Measurements from ENCODE around the gene HMMR.
"Not testable (repeated sequence)": the region's sequence is repeated elsewhere in the genome, so short reads cannot be mapped to it uniquely, and the experiment has no call there.

Gene HMMR, protein sequence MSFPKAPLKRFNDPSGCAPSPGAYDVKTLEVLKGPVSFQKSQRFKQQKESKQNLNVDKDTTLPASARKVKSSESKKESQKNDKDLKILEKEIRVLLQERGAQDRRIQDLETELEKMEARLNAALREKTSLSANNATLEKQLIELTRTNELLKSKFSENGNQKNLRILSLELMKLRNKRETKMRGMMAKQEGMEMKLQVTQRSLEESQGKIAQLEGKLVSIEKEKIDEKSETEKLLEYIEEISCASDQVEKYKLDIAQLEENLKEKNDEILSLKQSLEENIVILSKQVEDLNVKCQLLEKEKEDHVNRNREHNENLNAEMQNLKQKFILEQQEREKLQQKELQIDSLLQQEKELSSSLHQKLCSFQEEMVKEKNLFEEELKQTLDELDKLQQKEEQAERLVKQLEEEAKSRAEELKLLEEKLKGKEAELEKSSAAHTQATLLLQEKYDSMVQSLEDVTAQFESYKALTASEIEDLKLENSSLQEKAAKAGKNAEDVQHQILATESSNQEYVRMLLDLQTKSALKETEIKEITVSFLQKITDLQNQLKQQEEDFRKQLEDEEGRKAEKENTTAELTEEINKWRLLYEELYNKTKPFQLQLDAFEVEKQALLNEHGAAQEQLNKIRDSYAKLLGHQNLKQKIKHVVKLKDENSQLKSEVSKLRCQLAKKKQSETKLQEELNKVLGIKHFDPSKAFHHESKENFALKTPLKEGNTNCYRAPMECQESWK

DNA sequence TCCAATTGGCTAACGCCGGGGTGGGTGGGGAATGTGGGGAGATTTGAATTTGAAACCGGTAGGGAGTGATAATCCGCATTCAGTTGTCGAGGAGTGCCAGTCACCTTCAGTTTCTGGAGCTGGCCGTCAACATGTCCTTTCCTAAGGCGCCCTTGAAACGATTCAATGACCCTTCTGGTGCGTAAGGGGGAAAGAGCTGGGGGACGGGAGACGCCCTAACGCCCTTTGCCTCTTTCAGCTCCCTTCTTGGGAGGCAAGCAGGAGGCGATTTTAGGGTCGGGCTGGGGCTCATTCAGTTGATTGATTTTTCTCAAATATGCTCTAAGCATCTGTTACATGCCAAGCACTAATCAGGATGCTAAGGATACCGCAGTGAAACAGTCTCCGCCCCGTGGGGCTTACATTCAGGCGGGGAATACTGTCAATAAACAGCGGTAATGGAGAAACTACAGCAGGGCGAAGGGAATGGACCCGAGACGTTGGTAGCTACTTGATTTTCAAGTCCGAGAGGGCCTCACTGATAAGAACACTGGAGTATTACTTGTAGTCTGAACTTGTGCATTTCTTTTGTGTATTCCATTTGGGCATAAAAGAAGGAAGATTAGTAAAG lies at the start of gene HMMR:
Gene HMMR, plus strand, starts transcription at position 71 of the 610 bp plus-strand sequence. Its CDS starts 61 bp downstream, at position 132.
- peak in 1 of 2 experiments; percentile 26 for DNase-seq

DNA sequence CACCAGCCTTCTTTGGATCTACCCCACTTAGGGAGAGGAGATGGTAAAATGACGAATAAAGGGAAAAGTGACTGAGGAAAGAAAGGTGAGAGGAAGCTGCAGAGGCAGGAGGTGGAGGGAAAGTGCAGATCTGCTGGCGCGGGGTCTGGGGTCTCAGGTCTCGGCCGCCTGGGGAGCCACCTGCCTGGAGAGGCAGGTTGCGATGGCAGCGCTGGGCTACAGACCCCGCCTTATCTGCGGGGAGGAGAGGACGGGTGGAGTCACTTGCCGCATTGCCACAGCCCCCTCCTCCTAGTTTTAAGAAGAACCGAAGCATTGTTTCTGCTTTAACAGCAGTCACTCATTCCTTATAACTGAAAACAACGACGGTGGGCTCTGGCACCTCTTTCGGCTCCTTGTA lies 44.8 kb upstream of the HMMR start:
- not testable (repeated sequence) for DNase-seq

DNA sequence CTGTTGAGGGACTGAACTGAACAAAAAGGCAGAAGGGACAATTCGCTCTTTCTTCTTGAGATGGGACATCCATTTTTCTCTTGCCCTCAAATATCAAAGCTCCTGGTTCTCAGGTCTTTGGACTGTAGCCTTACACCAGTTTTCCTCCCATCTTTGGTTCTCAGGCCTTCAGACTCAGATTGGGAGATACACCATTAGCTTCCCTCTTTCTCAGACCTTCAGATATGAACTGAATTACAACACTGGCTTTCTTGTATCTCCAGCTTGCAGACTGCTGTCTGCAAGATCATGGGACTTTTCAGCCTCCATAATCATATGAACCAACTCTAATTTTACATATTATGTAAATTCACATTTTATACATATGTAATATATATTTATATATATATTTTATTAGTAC lies 35.6 kb upstream of the HMMR start:
- no peak for DNase-seq

DNA sequence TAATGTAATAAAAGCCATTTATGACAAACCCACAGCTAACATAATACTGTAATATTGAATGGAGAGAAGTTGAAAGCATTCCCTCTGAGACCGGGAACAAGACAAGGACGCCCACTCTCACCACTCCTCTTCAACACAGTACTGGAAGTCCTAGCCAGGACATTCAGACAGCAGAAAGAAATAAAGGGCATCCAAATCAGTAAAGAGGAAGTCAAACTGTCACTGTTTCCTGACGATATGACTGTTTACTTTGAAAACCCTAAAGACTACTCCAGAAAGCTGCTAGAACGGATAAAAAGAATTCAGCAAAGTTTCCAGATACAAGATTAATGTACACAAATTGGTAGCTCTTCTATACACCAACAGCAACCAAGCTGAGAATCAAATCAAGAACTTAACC lies 34.3 kb upstream of the HMMR start:
- DNase-seq, result not testable (repeated sequence)

DNA sequence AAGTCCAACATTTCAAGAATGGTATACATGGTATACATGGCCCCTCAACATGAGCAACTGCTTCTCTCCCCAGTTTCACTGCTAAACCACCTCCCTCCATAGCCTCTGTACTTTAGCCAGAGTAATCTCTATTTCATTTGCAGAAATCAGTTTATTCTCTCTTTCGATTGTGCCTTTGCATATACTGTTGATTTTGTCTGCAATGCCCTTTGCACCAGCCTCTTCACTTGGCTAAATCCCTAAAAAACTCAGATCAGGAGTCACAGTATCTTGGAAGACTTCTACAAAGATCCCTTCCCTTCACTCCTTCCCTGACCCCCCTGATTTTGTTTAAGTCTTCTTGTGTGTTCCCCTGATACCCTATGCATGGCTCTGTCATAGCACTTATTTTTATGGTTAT lies 27.9 kb upstream of the HMMR start:
- no peak for DNase-seq

DNA sequence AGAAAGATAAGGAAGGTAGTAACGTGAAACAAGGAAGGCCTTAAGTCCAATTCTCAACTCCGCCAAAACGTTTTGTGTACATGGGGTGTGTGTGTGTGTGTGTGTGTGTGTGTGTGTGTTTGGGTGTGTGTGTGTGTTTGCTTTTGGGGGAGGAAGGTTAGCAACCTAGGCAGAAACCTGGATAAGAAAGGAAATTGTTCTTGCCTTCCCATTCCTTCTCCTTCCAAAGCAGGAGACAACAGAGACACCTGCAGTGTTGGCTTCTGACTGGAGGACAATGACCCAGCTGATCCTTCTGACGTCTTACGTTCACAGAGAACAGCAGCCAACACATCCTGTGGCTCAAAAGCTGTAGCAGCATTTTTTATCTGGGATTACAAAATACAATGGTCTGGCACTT lies 27.2 kb upstream of the HMMR start:
- no peak for DNase-seq

DNA sequence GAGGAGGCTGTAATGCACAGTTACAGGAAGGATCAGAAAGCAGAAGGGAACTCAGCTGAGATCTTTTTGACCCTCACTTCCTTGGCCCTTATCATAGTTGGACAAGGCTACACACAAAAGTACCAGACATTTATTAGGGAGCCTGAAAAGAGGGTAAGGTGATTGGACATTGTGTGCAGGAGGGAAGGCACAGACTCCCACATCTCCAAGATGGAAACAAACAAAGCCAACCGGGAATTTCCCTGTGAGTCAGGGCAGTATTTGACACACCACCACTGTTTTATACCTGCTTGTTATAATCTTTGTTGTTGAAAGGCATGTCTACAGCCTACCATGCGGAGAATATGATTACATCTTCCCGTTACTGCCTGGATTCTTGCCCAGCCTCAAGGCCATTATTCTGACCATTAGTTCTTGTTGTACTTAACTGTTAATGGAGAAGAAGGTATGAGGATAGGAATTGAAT lies 26.0 kb upstream of the HMMR start:
- DNase-seq, result no peak

DNA sequence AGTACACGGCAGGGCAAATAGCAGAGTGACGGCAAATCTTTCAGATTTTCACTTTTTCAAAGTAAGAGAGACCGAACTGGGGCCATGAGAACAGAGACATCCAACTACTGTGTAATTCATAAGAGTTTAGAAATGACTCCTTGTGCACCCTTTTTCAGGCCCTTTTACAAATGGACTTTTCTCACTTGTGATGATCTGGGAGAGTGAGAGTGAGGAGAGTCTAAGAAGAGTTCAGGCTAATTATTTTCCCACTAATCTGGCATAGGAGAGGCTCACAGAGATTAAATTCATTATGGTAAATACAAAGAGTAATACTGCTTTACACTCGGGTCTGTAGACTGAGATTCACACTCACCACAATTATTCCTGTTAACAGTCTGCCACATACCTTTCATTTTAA lies 23.9 kb upstream of the HMMR start:
- no peak for DNase-seq

DNA sequence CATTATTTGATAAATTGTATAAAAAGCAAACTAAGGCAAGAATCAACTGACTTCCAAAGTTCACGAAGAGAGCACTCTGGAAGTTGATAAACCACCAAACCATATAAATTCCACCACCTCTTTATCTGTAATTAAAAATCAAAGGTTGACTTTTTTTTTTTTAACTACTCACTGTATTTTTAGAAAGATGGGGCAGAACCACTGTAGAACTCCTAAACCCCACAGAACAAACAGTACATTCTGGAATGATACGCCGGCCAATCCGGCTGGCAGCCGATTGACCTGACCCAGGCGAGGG lies 23.5 kb upstream of the HMMR start:
- DNase-seq, result no peak

DNA sequence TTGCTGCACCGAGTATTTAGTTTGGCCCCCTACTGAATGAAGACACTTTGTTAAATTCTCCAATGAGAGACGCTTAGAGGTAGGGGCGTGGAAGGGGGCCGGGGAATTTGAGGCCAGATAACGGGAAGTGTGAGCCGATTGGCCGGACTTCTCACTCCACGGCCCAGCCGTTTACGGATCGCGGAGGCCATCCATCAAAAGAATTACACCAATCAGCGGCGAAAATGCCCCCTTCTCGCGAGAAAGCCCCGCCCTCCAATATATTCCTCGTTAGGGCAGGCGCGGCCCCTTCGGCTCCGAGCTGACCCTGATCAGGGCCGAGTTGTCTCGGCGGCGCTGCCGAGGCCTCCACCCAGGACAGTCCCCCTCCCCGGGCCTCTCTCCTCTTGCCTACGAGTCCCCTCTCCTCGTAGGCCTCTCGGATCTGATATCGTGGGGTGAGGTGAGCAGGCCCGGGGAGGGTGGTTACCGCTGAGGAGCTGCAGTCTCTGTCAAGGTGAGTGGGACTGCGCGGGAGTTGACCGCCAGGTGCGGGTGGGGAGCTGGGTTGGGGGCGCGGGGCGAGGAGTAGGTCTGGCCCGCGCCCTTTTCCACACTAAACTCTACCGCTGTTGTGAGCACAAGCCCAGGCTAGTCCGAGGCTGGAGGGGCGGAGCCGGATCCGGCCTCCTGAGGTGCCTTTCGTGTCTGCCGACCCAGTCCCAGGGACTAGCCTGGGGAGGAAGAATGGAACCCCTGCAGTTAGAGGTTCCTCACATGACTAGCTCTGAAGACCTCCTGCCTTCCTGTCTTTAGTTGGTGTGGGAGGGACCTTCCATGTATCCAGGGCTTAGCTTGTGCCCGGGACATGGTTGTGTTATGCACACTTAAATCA lies 22.9 kb upstream of the HMMR start, which contains the start of gene CCNG1:
Gene CCNG1, plus strand, starts transcription at position 287 of the 874 bp plus-strand sequence. CDS start 1,662 bp downstream, outside the sequence.
- peak; percentile 86 to 91 for DNase-seq

DNA sequence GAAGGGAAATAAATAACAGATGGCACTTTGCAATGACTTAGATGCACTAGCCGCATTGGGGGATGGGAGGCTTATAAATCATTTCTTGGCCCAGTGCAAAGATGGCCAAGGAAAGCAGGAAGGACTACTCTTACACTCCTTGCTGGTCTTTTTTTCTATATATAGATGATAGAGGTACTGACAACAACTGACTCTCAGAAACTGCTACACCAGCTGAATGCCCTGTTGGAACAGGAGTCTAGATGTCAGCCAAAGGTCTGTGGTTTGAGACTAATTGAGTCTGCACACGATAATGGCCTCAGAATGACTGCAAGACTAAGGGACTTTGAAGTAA lies 21.4 kb upstream of the HMMR start:
- DNase-seq, result no peak

DNA sequence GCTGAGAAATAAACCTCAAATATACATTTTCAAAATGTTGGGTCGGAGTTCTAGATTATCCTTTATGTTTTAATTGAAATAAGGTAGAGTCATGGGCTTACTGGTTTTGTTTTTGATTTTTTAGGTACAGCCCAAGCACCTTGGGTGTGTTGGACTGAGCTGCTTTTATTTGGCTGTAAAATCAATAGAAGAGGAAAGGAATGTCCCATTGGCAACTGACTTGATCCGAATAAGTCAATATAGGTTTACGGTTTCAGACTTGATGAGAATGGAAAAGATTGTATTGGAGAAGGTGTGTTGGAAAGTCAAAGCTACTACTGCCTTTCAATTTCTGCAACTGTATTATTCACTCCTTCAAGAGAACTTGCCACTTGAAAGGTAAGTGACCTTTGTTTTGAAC lies 19.5 kb upstream of the HMMR start:
- no peak for DNase-seq

DNA sequence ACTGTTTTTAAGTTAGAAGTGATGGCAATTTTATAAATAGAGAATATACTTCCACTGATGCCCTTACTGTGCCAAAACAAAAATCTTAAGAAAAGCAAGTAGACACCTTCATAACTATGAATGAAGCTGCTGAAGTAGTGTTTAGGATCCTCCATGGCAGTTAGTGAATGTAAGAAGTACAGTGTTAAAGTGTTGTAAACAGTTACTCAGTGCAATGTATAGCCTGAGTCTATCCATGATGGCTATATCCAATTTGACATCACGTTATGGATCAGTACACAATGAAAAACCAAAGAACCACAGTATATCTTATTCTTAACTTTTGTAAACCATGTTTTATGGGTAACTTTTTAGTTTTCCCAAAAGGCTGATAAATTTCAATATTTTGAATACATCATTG lies 15.9 kb upstream of the HMMR start:
- no peak for DNase-seq

DNA sequence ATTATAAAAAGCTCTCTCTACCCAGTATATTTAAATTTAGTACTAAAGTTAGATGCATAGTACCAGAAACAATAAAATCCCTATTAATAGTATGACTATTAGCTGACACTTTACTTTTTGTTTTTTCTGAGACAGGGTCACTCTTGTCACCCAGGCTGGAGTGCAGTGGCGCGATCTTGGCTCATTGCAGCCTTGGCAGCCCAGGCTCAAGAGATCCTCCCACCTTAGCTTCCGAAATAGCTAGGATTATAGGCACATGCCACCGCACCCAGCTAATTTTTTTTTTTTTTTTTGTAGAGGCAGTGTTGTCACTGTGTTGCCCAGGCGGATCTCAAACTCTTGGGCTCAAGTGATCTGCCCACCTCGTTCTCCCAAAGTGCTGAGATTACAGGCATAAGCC lies 15.1 kb upstream of the HMMR start:
- no peak for DNase-seq

DNA sequence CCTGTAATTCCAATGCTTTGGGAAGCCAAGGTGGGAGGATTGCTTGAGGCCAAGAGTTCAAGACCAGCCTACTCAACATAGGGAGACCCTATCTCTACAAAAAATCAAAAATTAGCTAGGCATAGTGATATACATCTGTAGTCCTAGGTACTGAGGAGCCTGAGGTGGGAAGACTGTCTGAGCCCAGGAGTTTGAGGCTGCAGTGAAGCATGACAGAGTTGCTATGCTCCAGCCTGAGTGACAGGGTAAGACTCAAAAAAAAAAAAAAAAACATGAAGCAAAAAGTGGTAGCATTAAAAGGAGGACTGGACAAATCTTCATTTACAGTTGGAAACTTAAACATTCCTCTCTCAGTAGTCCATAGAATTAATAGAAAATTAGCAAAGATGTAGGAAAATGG lies 13.2 kb upstream of the HMMR start:
- no peak for DNase-seq

DNA sequence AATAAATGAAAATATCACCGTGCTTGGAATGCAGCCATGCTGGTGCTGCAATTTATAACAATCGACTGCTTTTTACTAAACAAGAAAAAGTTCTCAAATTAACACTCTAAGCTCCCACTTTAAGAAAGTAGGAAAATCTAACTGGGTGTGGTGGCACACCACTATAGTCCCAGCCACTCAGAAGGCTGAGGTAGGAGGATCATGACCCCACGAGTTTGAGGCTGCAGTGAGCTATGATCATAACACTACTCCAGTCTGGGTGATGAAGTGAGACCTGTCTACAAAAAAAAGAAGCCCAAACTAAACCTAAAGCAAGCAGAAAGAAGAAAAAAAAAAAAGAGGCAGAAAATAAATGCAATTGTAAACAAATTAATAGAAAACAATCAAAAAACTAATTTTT lies 12.6 kb upstream of the HMMR start:
- no peak for DNase-seq

DNA sequence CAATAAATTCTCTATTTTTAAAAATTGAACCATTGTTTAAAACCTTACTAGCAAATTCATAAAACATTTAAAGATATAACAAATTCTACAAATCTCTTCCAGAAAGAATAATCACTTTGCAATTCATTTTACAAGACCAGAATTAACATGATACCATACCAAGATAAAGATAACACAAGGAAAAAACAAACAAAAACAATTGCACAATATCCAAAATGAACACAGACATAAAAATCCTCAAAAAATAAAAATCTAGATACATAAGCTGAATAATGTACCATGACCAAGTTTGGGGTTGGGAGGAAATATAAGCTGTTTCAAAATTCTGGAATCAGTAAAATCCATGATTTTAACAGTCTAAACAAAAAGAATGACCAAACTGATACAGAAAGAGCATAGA lies 11.9 kb upstream of the HMMR start:
- no peak for DNase-seq

DNA sequence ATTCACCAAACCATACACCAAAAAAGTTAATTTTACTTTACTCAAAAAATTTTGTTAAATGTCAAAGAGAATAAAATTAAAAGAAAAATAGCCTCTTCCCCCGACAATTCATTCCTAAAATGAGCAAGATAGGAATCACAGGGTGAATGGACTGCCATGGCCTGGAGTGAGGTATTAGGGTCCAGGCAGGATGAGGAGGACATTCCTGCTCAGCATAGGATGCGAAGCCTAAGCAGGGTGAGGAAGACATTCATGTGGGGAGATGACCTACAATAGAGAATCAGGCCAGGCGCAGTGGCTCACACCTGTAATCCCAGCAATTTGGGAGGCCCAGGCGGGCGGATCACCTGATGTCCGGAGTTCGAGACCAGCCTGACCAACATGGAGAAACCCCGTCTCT lies 8.9 kb upstream of the HMMR start:
- DNase-seq, result no peak

DNA sequence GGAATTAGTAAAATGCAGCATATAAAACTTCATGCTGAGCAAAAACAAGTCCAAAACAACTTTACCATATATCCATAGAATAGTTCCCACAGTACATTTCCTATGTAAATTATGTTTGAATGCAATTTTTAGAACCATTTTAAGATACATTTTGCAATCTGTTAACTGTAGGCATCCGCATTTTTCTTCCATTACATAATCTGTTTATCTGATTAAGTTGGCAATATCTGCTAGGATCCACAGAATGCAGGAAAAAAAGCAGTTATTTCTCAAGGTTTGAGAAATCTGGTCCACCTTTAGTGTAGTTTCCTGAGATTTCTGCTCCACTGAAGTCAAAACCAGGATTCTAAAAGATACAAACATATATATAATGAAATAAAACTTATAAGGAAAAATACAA lies 6.7 kb upstream of the HMMR start:
- no peak for DNase-seq

DNA sequence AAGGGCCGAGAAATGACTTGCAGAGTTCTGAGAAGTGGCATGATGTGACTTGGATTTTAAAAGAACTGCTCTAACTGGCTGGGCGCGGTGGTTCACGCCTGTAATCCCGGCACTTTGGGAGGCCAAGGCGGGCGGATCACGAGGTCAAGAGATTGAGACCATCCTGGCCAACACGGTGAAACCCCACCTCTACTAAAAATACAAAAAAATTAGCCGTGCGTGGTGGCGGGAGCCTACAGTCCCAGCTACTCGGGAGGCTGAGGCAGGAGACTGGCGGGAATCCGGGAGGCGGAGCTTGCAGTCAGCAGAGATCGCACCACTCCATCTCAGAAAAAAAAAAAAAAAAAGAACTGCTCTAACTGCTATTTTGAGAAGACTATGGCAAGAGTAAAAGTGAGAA lies 5.0 kb upstream of the HMMR start:
- DNase-seq, result not testable (repeated sequence)

DNA sequence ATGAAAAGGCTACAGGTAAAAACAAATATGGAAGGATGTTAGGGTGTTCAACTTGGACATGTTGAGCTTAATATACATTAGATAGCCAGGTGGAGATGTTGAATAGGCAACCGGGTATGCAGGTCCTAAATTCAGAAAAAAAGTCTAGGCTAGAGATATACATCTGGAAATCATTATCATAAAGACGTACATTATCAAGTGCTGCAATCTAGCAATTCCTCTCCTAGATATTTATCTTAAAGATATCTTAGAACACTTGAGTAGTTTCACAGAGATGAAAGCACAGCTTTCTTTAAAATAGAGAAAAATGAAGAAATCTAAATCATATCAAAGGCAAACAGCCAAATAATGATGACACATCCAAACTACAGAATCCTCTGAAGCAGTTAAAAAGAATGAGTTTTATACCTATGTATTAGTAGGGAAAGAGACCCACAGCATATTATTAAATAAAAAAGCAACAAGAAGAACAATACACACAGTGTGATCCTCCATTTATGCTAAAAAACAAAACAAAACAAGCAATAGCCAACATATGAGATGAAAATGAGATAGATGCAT lies 4.3 kb upstream of the HMMR start:
- DNase-seq, result no peak

DNA sequence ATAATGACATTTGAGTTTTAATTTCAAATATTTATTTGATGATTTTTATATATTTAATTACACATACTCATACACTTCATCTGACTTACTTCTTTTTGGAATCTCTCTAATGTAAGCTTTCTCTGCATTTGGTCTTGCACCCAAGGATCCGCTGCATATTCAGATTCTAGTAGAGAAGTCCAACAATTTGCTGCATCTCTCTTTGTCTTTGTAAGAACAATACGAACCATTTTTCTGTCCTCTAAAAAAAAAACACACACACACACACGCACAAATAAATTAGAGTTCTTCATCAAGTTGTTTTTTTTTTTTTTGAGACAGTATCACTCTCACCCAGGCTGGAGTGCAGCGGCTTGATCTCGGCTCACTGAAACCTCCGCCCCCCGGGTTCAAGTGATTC lies 3.6 kb upstream of the HMMR start:
- DNase-seq, result no peak

Data from activated CD4-positive, alpha-beta T cell treated with anti-CD3 and anti-CD28 coated beads, Interleukin-2, amount 50 U/mL, for 48 hours (primary cell).